ENCODE measurements around the gene AWAT2. TPM values are rescaled to one million over a fixed set of nuclear protein-coding genes. Genes with fewer than 3 reads are reported as not detected.

The AWAT2 gene
- total RNA-seq, 1 experiment from 2014 or later: not detected

DNA sequence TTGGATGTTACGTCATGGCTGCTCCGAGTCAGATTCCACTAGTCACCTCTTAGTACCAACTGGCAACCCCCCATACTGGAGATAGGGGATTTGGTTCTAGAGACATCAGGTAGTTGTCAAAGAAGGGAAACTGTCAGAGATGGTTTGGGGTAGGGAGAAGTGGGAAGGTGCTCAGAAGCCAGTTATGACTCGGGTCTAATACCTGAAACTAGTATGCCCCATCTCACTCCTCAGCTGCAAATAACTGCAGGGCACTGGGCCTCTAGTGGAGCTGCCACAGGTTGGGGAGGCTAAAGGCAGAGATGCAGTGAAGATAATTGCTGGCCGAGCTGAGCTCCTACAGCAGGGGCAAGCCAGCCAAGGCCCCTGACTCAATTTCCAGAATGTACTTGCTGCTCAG is 42.5 kb upstream of the AWAT2 start:
- no peaks in the 10 kb centered on the region for H3K4me1 Mint-ChIP-seq
- ATAC-seq (no peak), DNase-seq (ENCODE audit: low spot score) (no peak)
- H3K36me3 Mint-ChIP-seq: no peaks in the 10 kb centered on the region
- no peak overlapping the region for H3K27ac Mint-ChIP-seq
- no peak overlapping the region for H3K4me3 Mint-ChIP-seq
- TF ChIP-seq, protein P1, sequence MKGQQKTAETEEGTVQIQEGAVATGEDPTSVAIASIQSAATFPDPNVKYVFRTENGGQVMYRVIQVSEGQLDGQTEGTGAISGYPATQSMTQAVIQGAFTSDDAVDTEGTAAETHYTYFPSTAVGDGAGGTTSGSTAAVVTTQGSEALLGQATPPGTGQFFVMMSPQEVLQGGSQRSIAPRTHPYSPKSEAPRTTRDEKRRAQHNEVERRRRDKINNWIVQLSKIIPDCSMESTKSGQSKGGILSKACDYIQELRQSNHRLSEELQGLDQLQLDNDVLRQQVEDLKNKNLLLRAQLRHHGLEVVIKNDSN (CRISPR knock-in tag; IDR thresholded peaks at IDR 0.05): no peak
- no peak for TF ChIP-seq ERG (CRISPR knock-in tag; IDR thresholded peaks at IDR 0.05)
- no peak for TF ChIP-seq AR (CRISPR knock-in tag; IDR thresholded peaks at IDR 0.05)
- TF ChIP-seq ZBTB21 (CRISPR knock-in tag; IDR thresholded peaks at IDR 0.05; ENCODE audit: borderline replicate concordance): no peak
- TF ChIP-seq E2F4 (CRISPR knock-in tag; IDR thresholded peaks at IDR 0.05; ENCODE audit: borderline replicate concordance, low read depth): no peak
- no peak for TF ChIP-seq SMAD4 (CRISPR knock-in tag; IDR thresholded peaks at IDR 0.05)
- TF ChIP-seq IRF2 (CRISPR knock-in tag; IDR thresholded peaks at IDR 0.05; ENCODE audit: borderline replicate concordance, low read depth): no peak
- TF ChIP-seq PREB (CRISPR knock-in tag; IDR thresholded peaks at IDR 0.05; ENCODE audit: borderline replicate concordance): no peak
- TF ChIP-seq NFYB (CRISPR knock-in tag; conservative IDR thresholded peaks at IDR 0.05; ENCODE audit: low read depth): no peak
- no peak for TF ChIP-seq TEAD4 (CRISPR knock-in tag; IDR thresholded peaks at IDR 0.05)
- TF ChIP-seq ATF1 (CRISPR knock-in tag; IDR thresholded peaks at IDR 0.05): no peak
- no peak for TF ChIP-seq RORB (CRISPR knock-in tag; IDR thresholded peaks at IDR 0.05)
- TF ChIP-seq, protein P2, sequence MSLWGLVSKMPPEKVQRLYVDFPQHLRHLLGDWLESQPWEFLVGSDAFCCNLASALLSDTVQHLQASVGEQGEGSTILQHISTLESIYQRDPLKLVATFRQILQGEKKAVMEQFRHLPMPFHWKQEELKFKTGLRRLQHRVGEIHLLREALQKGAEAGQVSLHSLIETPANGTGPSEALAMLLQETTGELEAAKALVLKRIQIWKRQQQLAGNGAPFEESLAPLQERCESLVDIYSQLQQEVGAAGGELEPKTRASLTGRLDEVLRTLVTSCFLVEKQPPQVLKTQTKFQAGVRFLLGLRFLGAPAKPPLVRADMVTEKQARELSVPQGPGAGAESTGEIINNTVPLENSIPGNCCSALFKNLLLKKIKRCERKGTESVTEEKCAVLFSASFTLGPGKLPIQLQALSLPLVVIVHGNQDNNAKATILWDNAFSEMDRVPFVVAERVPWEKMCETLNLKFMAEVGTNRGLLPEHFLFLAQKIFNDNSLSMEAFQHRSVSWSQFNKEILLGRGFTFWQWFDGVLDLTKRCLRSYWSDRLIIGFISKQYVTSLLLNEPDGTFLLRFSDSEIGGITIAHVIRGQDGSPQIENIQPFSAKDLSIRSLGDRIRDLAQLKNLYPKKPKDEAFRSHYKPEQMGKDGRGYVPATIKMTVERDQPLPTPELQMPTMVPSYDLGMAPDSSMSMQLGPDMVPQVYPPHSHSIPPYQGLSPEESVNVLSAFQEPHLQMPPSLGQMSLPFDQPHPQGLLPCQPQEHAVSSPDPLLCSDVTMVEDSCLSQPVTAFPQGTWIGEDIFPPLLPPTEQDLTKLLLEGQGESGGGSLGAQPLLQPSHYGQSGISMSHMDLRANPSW (CRISPR knock-in tag; conservative IDR thresholded peaks at IDR 0.05; ENCODE audit: low read depth): no peak
- TF ChIP-seq SP1 (CRISPR knock-in tag; conservative IDR thresholded peaks at IDR 0.05): no peak
- ChIA-PET POLR2A (no interaction called here), CTCF (no interaction called here)
- no peaks in the 10 kb centered on the region for H3K9me3 Mint-ChIP-seq
- no peaks in the 10 kb centered on the region for H3K27me3 Mint-ChIP-seq (ENCODE audit: low read depth)

GRCh38 chrX:70089604-70090297 is 40.0 kb upstream of the AWAT2 start:
- peaks cover 2% of the 10 kb centered on the region; the same call in 1 of the 2 replicates for H3K4me1 Mint-ChIP-seq
- H3K4me3 Mint-ChIP-seq: no peak overlapping the region
- ChIA-PET POLR2A (no interaction called here), CTCF (interaction anchor here (1.3 kb wide), 1 partner anchor 8 kb away, joined by 5 read pairs; no protein-coding TSS in a partner anchor)
- H3K9me3 Mint-ChIP-seq: no peaks in the 10 kb centered on the region
- H3K36me3 Mint-ChIP-seq: no peaks in the 10 kb centered on the region
- no peak for DNase-seq (ENCODE audit: low spot score)
- H3K27ac Mint-ChIP-seq: no peak overlapping the region
- no peak for ATAC-seq
- H3K27me3 Mint-ChIP-seq (ENCODE audit: low read depth): no peaks in the 10 kb centered on the region
- TF ChIP-seq TEAD4 (CRISPR knock-in tag; IDR thresholded peaks at IDR 0.05) (no peak), ATF3 (CRISPR knock-in tag; conservative IDR thresholded peaks at IDR 0.05) (no peak), FOXP1 (CRISPR knock-in tag; IDR thresholded peaks at IDR 0.05; ENCODE audit: borderline replicate concordance) (no peak), TCF7 (CRISPR knock-in tag; IDR thresholded peaks at IDR 0.05; ENCODE audit: low read depth) (no peak), ZNF425 (CRISPR knock-in tag; conservative IDR thresholded peaks at IDR 0.05) (no peak)
- TF ChIP-seq, protein P3, sequence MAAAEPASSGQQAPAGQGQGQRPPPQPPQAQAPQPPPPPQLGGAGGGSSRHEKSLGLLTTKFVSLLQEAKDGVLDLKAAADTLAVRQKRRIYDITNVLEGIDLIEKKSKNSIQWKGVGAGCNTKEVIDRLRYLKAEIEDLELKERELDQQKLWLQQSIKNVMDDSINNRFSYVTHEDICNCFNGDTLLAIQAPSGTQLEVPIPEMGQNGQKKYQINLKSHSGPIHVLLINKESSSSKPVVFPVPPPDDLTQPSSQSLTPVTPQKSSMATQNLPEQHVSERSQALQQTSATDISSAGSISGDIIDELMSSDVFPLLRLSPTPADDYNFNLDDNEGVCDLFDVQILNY (CRISPR knock-in tag; IDR thresholded peaks at IDR 0.05): no peak
- TF ChIP-seq, protein P1 (CRISPR knock-in tag; IDR thresholded peaks at IDR 0.05): no peak
